Keratinocyte (primary cell): ENCODE measurements around the gene TNFAIP8. TPM values are rescaled to one million over a fixed set of nuclear protein-coding genes. Genes with fewer than 3 reads are reported as not detected.

Source experiments
- DNase-seq: peaks from one replicate; pipeline ENCODE4 v3.0.0-alpha.2; 2011; ENCODE audit warnings: low read depth, missing footprints, low spot score
- FAIRE-seq: peaks from 2 replicates; lab custom pipeline; 2011; peaks lifted over from hg19 to GRCh38; lab: Jason Lieb, UNC
- H2AFZ ChIP-seq: 2 replicates; pipeline ENCODE4 v1.6.0; 2012; ENCODE audit warnings: low read length, control low read depth, inconsistent platforms; ENCODE audit not compliant: control insufficient read depth
- H3K27ac ChIP-seq: 2 replicates; pipeline ENCODE4 v1.5.1; 2011; ENCODE audit warnings: low read length; ENCODE audit not compliant: control insufficient read depth, insufficient read depth
- H3K27me3 ChIP-seq: 3 replicates; pipeline ENCODE4 v1.6.0; 2011; ENCODE audit warnings: low read length; ENCODE audit not compliant: control insufficient read depth, insufficient read depth; ENCODE audit errors: extremely low read depth
- H3K36me3 ChIP-seq, 2 experiments: 2 replicates in 1 of 2; 3 replicates in 1 of 2; pipeline ENCODE4 v1.5.1; 2011; ENCODE audit warnings: low read length in 2 of 2, mild to moderate bottlenecking in 1 of 2; ENCODE audit not compliant: control insufficient read depth in 2 of 2, insufficient read depth in 2 of 2; ENCODE audit errors: extremely low read depth in 1 of 2
- H3K4me1 ChIP-seq: 3 replicates; pipeline ENCODE4 v1.5.1; 2011; ENCODE audit warnings: low read length; ENCODE audit not compliant: control insufficient read depth, insufficient read depth; ENCODE audit errors: extremely low read depth
- H3K4me2 ChIP-seq: 3 replicates; pipeline ENCODE4 v1.6.0; 2011; ENCODE audit warnings: low read depth, low read length; ENCODE audit not compliant: control insufficient read depth, insufficient read depth; ENCODE audit errors: extremely low read depth
- H3K4me3 ChIP-seq, 3 experiments: fragments of 200-600 bp in 1 of 3; sonication (generic) in 1 of 3; 2 replicates in 2 of 3; 3 replicates in 1 of 3; pipeline ENCODE4 v1.5.1; 2011 to 2016; ENCODE audit warnings: low read length in 3 of 3, mild to moderate bottlenecking in 3 of 3, control low read depth in 2 of 3, inconsistent platforms in 1 of 3, low read depth in 1 of 3, mixed read lengths in 1 of 3, mixed run types in 1 of 3, moderate library complexity in 1 of 3; ENCODE audit not compliant: control insufficient read depth in 2 of 3, insufficient read depth in 2 of 3; ENCODE audit errors: extremely low read depth in 1 of 3
- H3K79me2 ChIP-seq: 2 replicates; pipeline ENCODE4 v1.6.0; 2012; ENCODE audit warnings: low read length; ENCODE audit not compliant: control insufficient read depth, insufficient read depth
- H3K9ac ChIP-seq: 3 replicates; pipeline ENCODE4 v1.6.0; 2011; ENCODE audit warnings: low read length; ENCODE audit not compliant: control insufficient read depth, insufficient read depth; ENCODE audit errors: extremely low read depth
- H3K9me1 ChIP-seq: 3 replicates; pipeline ENCODE4 v1.6.0; 2011; ENCODE audit warnings: low read length; ENCODE audit not compliant: control insufficient read depth, insufficient read depth; ENCODE audit errors: extremely low read depth
- H3K9me3 ChIP-seq: 2 replicates; pipeline ENCODE4 v1.5.1; 2012; ENCODE audit warnings: low read depth, low read length; ENCODE audit not compliant: control insufficient read depth
- H4K20me1 ChIP-seq: 3 replicates; pipeline ENCODE4 v1.6.0; 2011; ENCODE audit warnings: low read length; ENCODE audit not compliant: control insufficient read depth, insufficient read depth; ENCODE audit errors: extremely low read depth
- EZH2 ChIP-seq: IDR thresholded peaks from one replicate; pipeline ENCODE4 v1.6.1; 2012; ENCODE audit warnings: inconsistent platforms, mild to moderate bottlenecking, low read length, moderate library complexity
- dilution Hi-C: fragments of 300-500 bp; cut with MboI; formaldehyde crosslinking; loops from one replicate; pipeline ENCODE4 v1.7.0; 2020; ENCODE audit warnings: low sequenced_read_pairs; ENCODE audit not compliant: extremely low pct_ligation_motif_present
- polyA plus RNA-seq, 5 experiments: library from polyadenylated mRNA; depleted of rRNA in 3 of 5; stranded (reverse) in 3 of 5; stranded (forward) in 1 of 5; unstranded in 1 of 5; fragments of >200 nt; gene quantifications; 1 replicate in 1 of 5; 2 replicates in 3 of 5; 3 replicates in 1 of 5; pipeline versions ENCODE4 v1.2.1 to v1.2.3, GENCODE V29; 2011 to 2012; ENCODE audit warnings: missing spikeins in 2 of 5, low read depth in 1 of 5, low replicate concordance in 1 of 5
- small RNA-seq, 3 experiments: library from RNA; depleted of rRNA; stranded (forward); fragments of <200 nt; gene quantifications; one replicate each; pipeline ENCODE3, GENCODE V24; 2012; ENCODE audit warnings: low read depth in 3 of 3, low replicate concordance in 1 of 3; ENCODE audit not compliant: insufficient read length in 3 of 3
- TF ChIP-seq, protein P1 (sequence below), 3 experiments: IDR thresholded peaks in 1 of 3; conservative IDR thresholded peaks in 1 of 3; optimal IDR thresholded peaks in 1 of 3; 2 replicates in 2 of 3; 3 replicates in 1 of 3; pipeline versions ENCODE3 to v1.5.1; 2011; ENCODE audit warnings: low read length in 3 of 3, mild to moderate bottlenecking in 3 of 3, moderate library complexity in 2 of 3, control low read depth in 1 of 3, inconsistent platforms in 1 of 3; ENCODE audit not compliant: insufficient read depth in 2 of 3; ENCODE audit errors: extremely low read depth in 1 of 3

TNFAIP8 gene
- polyA plus RNA-seq, 1 donor (not counting 4 experiments of a cell fraction or from before 2014, with no cell fraction given), result 20.8 TPM

DNA sequence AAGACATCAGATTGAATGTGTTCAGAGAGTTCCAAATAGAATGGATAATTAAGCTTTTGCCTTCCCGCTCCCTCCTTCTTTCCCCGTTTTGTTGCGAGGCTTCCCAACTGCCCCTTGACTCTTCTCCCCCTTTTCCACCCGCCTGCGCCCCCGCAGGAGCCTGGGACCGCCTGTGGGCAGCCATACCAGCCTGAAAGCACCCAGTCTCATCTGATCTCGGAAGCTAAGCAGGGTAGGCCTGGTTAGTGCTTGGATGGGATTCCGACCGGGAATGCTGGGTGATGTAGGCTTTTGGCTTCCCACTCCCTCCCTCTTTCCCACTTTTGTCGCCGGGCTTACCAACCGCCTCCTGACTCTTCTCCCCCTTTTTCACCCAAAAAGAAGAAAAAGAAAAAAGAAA is 89.7 kb downstream of the TNFAIP8 start:
- Histone ChIP-seq H3K9me1 (no peaks in the 10 kb centered on the region), H3K9ac (no peak overlapping the region), H3K27me3 (no peaks in the 10 kb centered on the region), H3K4me3 (no peak overlapping the region), H3K79me2 (no peaks in the 10 kb centered on the region), H3K4me1 (no peaks in the 10 kb centered on the region), H3K36me3 (no peaks in the 10 kb centered on the region), H2AFZ (no peak overlapping the region), H4K20me1 (no peaks in the 10 kb centered on the region), H3K27ac (no peak overlapping the region), H3K4me2 (no peak overlapping the region), H3K9me3 (no peaks in the 10 kb centered on the region)
- FAIRE-seq (no peak), DNase-seq (no peak)
- no peak for TF ChIP-seq EZH2
- TF ChIP-seq, protein P1, sequence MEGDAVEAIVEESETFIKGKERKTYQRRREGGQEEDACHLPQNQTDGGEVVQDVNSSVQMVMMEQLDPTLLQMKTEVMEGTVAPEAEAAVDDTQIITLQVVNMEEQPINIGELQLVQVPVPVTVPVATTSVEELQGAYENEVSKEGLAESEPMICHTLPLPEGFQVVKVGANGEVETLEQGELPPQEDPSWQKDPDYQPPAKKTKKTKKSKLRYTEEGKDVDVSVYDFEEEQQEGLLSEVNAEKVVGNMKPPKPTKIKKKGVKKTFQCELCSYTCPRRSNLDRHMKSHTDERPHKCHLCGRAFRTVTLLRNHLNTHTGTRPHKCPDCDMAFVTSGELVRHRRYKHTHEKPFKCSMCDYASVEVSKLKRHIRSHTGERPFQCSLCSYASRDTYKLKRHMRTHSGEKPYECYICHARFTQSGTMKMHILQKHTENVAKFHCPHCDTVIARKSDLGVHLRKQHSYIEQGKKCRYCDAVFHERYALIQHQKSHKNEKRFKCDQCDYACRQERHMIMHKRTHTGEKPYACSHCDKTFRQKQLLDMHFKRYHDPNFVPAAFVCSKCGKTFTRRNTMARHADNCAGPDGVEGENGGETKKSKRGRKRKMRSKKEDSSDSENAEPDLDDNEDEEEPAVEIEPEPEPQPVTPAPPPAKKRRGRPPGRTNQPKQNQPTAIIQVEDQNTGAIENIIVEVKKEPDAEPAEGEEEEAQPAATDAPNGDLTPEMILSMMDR (optimal IDR thresholded peaks at IDR 0.05 in 1 of 3, IDR thresholded peaks at IDR 0.05 in 1 of 3, conservative IDR thresholded peaks at IDR 0.05 in 1 of 3; ENCODE audit: extremely low read depth in 1 of 3, insufficient read depth in 2 of 3, low read length in 3 of 3), result no peak
- dilution Hi-C loops, result no loop called here

Small RNA genes lying within 50 kb of the gene (small RNA-seq; reads per million reads assigned to genes)
- gene RN7SL174P, result 0 reads per million in 3 experiments
- 0 to 0.67 (median 0.50) reads per million in 3 experiments for gene RNA5SP190

Other genes with a start within 250 kb of the TNFAIP8 start
- 121 to 154 TPM (median 149 TPM) in 3 replicates for gene HSD17B4, start 96.5 kb downstream of the TNFAIP8 start, polyA plus RNA-seq